DOHH2 (cell line): ENCODE results near the gene SORL1-AS1.

Experiments
- CTCF ChIP-seq: fragments of 200-600 bp; sonication (generic); IDR thresholded peaks from one replicate; pipeline ENCODE4 v1.5.1; 2014; ENCODE audit warnings: antibody characterized with exemption, mild to moderate bottlenecking, low read depth, low read length; ENCODE audit not compliant: poor library complexity, severe bottlenecking
- EZH2phosphoT487 ChIP-seq: fragments of 200-600 bp; sonication (generic); IDR thresholded peaks from 2 replicates; pipeline ENCODE4 v1.6.1; 2017; ENCODE audit warnings: borderline replicate concordance, mild to moderate bottlenecking, antibody characterized with exemption, low read length, moderate library complexity, mixed read lengths

- TF ChIP-seq CTCF, result no peak
- no peak for TF ChIP-seq EZH2phosphoT487
These were observed 18.4 kb upstream of the SORL1-AS1 start for GRCh38 chr11:121471167-121471566.
